NCI-H146 treated with DMSO at 0.1 percent for 48 hours (cell line): ENCODE results near the gene SLC25A47.
"Not testable (repeated sequence)": the region's sequence is repeated elsewhere in the genome, so short reads cannot be mapped to it uniquely, and the experiment has no call there.

Experiments
- DNase-seq: peaks from one replicate; lab custom pipeline; 2025; ENCODE audit not compliant: unreplicated experiment; lab: John Stamatoyannopoulos, UW

Gene SLC25A47

GRCh38 chr14:100342826-100343225 is 19.7 kb downstream of the SLC25A47 start:
- DNase-seq = not testable (repeated sequence)

DNA sequence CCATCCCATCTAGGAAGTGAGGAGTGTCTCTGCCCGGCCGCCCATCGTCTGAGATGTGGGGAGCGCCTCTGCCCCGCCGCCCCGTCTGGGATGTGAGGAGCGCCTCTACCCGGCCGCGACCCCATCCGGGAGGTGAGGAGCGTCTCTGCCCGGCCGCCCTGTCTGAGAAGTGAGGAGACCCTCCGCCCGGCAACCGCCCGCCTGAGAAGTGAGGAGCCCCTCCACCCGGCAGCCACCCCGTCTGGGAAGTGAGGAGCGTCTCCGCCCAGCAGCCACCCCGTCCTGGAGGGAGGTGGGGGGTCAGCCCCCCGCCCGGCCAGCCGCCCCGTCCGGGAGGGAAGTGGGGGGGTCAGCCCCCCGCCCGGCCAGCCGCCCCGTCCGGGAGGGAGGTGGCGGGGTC is 21.5 kb downstream of the SLC25A47 start:
- not testable (repeated sequence) for DNase-seq

- no peak for DNase-seq
Observed at GRCh38 chr14:100345711-100346110, 22.6 kb downstream of the SLC25A47 start.

- no peak for DNase-seq
Observed at GRCh38 chr14:100346306-100347091, 23.4 kb downstream of the SLC25A47 start.

DNA sequence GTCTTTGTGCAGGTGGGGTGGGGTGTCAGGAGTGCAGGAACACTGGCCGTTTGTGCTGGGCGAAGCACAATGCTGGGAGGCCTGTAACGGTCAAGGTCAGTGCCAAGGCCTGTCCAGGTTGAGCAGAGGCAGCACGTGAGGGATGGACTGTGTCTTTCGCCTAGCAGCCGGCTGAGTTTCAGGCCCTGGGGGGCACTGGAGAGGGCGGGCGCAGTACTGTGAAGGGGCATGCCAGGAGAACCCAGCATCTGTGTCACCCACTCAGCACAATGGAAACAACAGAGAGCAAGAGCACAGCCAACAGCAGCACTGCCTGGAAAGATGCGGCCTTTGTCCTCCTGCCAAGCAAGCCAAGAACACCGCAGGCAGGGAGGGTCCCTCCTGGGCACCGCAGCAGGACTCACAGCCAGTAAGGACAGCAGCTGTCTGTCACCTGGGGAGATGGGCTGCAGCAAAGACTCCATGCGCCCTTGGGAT is 25.2 kb downstream of the SLC25A47 start:
- DNase-seq = peak; percentile 53

DNA sequence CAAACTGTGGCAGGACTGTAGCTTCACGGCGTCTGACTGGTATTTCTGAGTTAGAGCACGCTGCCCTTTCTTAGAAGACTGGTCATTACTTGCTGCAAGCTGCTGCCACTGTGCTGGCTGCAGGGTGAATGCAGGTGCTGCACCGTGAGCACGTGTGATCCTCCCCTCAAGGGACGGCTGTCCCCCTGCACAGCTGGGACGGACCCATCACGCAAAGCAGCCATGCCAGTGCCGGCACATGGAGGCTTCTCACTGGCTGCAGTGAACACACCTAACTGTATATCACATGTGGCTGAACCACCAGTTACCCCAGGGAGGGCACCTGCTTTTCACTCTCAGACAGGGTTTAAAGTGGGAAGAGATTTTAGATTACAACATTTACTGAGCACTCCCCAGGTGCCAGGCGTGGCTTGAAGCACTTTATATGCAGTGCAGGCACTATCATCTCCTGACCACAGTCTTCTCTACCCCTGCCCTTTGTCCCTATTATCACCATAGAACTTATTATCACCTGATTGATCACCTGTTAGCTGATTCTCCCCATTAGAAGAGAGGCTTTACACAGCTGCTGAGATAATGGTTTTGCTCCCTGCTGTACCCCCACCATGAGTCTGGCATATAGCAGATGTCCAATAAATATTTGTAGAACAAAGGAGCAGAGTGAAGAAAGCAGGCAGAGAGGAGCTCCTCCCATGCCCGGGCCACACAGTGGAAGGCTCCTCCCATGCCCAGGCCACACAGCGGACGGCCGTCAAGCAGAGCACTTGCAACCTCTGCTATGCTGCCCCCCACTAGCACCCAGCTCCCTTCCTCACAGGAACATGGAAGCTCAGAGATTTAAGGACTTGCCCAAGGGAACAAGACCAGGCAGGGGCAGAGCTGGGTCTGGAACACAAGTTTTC is 25.9 kb downstream of the SLC25A47 start:
- peak; percentile 96 for DNase-seq

DNA sequence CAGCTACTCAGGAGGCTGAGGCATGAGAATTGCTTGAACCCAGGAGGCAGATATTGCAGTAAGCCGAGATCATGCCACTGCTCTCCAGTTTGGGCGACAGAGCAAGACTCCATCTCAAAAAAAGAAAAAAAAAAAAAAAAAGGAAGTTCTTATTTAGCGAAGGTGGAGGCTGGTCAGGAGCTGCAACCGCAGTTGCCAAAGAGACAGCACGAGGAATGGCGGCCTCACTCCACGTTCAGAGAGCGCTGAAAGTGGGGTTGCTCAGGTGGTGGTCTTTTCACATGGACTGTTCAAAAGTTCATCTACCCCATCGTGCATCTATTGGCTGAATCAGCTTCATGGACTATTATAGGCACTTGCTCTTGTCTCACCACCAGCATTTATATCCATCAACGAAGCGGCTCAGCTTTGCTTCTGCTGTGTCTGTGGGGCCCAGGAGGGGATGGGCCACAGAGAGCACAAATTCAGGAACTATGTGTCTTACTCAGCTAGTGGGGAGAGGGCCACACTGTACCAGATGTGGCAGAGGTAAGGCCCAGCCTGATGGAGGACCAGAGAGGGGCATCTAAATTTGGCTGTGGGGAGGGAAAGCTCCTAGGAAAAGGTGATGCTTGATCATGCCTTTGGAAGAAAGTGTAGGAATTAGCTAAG is 27.3 kb downstream of the SLC25A47 start:
- DNase-seq = no peak

GRCh38 chr14:100350986-100351385 is 27.8 kb downstream of the SLC25A47 start:
- no peak for DNase-seq

DNA sequence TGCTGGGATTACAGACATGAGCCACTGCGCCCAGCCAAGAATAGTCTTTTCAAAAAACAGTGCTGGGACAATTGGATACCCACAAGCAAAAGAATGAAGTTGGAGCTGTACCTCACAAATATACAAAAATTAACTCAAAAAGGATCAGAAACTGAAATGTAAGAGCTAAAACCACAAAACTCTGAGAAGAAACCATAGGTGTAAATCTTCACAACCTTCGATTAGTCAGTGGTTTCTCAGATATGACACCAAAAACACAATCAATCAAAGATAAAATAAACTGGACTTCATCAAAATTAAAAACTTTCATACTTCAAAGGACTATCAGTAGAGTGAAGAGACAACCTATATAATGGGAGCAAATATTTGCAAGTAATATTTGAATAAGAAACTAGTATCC is 35.3 kb downstream of the SLC25A47 start:
- no peak for DNase-seq

DNA sequence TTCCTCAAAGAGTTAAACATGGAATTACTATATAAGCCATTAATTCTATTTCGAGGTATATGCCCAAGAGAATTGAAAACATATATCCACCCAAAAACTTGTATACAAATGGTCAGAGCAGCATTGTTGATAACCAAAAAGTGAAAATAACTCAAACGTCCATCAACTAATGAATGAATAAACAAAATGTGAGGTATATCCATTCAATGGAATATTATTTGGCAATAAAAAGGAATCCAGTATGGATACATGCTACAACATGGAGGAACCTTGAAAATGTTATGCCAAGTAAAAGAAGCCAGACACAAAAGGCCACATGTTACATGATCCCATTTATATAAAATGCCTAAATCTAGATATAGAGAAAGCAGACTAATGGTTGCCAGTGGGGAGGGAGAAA is 36.0 kb downstream of the SLC25A47 start:
- DNase-seq = no peak

- DNase-seq = no peak
Observed at GRCh38 chr14:100359881-100360280, 36.7 kb downstream of the SLC25A47 start.

GRCh38 chr14:100361626-100362025 is 38.5 kb downstream of the SLC25A47 start:
- DNase-seq = no peak

DNA sequence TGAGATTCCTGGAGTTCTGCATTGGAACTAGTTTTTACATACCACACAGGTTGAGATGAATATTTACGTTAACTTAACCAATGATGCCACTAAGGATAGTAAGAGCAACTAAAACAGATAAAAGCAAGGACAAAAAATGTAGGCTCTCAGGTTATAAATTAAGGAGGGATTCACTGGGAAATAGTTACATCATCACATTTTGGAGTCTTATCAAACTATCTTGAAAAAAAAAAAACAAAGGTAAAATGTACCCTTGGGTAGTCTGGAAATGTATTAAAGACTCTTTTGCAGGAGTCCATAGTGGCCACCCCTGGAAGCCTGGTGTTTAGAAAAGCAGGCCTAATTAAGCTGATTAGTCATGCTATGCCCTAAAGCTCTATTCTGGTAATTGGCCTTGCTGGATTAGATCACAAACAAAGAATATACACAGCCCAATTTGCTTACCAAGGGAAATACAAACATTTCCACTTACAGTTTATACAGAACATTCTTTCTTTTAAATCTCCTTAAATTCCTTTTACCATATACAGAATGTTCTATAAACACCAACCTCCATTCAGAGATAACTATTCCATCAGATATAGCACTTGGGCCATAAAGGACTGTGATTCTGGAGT is 39.3 kb downstream of the SLC25A47 start:
- peak; percentile 66 for DNase-seq

DNA sequence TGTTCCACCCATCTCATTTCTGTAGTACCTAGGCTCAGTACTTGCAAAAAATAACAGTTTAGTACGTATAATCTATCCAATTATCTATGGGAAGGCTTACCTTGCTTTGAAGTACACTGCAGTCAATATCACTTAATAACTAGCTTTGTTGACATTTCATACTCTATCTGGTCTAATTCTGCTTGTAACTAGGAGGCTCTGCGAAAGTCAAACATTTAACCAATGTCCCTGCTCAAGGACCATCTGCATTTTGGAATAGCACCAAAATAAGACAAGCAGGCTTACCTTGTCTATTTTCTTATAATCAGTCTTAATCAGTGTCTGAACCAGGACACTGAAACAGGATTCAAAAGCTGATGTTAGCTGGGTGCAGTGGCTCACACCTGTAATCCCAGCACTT is 39.9 kb downstream of the SLC25A47 start:
- DNase-seq = peak; percentile 64

DNA sequence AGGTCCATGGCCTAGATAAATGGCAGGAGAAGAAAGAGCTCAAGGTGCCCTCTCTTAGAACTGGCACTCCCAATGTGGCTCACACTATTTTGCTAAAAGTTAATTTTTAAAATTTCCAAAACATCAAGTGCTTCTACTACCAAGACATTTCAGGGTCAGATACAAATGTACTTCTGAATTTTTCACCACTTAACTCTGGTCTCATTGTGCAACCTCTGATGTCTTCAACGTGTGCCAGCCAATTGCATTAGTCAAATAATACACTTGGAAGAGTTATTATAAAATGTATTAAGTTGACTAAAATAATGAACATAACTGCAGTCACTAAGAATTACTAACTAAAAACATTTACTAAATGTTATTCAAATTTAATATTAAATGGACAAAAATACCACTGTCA is 41.3 kb downstream of the SLC25A47 start:
- DNase-seq = no peak

- DNase-seq = no peak
Observed at GRCh38 chr14:100365741-100366140, 42.6 kb downstream of the SLC25A47 start.

- no peak for DNase-seq
Observed at GRCh38 chr14:100369019-100369418, 45.9 kb downstream of the SLC25A47 start.

- DNase-seq = no peak
Observed at GRCh38 chr14:100370003-100370402, 46.9 kb downstream of the SLC25A47 start.

DNA sequence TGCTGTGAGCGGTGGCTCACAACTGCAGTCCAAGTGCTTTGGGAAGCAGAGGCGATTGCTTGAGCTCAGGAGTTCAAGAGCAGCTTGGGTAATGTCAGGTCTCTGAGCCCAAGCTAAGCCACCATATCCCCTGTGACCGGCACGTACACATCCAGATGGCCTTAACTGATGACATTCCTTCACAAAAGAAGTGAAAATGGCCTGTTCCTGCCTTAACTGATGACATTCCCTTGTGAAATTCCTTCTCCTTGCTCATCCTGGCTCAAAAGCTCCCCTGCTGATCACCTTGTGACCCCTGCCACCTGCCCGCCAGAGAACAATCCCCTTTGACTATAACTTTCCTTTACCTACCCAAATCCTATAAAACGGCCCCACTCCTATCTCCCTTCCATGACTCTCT is 48.6 kb downstream of the SLC25A47 start:
- DNase-seq = no peak

- DNase-seq = no peak
Observed at GRCh38 chr14:100372357-100373048, 49.4 kb downstream of the SLC25A47 start.
